NCI-H2227 (cell line): Measurements from ENCODE around the gene EIF4ENIF1.
"Not testable (repeated sequence)": the region's sequence is repeated elsewhere in the genome, so short reads cannot be mapped to it uniquely, and the experiment has no call there.

Experiments used
- DNase-seq: peaks from one replicate; lab custom pipeline; 2025; ENCODE audit not compliant: unreplicated experiment; lab: John Stamatoyannopoulos, UW

EIF4ENIF1 gene

DNA sequence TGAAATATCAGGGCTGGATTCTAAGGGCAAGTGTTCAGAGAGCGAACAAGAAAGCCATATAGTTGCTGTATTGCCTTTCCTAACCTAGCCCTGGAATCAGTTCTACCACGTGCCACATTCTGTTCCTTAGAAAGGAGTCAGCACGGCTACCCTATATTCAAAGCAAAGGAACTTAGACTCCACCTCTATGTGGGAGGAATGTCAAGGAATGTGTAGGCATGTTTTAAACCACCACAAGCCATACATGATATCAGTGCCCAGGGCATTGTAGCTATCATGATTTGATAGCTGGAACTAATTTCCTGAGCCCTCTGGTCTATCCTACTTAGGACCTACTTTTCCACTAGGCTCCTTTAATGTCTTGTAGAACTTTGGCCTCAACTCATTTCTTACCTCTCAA, 2.5 kb upstream of the EIF4ENIF1 start:
- no peak for DNase-seq

DNA sequence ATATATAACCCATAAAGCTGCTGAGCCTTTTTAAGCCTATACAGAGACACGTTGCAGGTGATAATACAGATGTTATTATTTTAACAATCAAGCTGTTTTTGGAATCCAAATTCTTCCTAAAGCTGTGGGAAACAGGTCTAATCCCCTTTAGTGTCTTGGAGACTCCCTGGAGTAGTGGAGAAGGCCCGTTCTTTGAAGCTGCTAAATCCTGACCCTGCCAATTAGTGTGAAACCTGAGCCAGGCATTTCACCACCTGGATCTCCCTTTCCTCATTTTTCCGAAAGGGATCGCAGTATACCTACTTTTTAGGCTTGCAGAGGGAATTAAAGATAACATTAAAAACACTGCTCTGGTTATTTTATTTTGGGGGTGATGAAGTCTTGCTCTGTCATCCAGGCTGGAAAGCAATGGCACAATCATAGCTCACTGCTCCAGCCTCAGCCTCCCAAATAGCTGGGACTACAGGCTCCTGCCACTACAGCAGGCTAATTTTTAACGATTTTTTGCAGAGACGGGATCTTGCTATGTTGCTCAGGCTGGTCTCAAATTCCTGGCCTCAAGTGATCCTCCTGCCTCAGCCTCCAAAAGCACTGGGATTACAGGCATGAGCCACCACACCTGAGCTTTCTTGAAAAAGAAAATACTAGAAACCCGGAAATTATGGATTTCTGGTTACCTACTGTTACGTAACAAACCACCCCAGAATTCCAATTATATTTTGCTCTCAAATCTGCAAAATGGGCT, 1.7 kb upstream of the EIF4ENIF1 start:
- DNase-seq = peak; percentile 4

DNA sequence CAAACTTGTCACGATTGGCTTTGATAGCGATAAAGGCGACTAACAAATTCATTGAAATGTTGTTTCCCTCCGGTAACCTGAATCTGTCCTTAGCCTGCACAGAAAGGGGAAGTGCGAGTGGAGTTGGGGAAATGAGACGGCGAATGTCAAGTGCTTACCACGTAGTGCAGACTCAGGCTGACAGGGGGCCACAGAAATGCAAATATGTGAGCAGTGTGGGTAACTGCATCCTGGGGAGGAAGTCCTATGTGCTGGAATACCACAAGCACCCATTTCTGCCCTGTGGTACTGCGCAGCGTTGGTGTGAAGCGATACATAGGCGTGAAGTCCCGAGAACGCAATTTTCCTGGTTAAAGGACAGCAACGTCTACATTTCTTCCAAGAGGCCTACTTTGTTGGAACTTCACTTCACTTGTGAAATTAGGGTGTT, 869 bp upstream of the EIF4ENIF1 start:
- peak; percentile 31 for DNase-seq

DNA sequence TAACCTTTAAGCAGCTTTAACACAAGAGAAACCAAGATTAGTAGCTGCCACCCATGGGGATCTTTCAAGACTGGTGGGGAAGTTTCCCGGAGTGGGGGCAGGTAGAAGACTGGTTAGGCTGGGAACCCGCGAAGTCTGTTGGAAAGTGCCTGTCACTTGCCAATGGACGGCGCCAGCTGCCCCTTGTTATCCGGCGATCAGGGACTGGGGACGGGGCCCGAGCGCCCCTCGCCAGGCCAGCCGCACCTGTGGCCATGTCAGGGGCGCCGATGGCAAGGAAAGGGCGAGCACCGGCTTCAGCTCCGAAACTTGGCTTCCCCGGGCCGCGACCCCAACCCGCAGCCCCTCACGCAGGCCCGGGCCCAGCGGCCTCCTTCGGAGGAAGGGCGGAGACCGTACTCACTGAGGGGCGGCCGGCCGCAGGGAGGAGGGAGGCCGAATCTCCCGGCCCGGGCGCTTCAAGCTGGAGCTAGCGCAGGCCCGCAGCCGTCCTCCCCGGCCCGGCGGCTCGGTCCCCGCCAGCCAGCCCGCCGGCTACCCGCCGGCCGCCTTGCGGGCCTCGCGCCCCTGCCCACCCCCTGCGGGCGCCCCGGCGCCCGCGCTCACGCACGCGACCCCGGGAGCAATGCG, 539 bp downstream of the EIF4ENIF1 start:
- peak; percentile 42 for DNase-seq

DNA sequence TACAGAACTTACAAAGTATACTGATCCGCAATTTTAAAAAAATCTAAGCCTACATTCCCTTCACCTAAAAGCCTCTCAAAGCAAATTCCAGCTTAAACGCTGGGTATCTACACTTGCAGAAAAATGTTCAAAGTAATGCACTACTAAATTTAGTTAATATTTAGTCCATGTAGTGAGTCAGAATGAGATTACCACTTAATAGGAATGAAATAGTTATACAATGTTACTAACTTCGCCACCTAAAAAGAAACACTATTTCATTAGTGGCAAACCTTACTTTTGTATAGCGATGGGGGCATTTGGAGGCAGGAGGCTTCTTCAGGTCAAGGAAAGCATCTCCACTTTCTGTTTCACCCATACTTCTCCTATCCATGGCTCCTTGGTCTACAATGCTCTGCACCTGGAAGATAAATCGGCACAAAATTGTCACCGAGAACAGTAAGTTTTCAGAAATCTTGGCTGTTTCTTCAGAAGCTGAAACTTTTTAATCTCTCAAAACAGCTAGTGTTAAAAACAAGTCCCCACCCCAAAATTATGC, 1.2 kb downstream of the EIF4ENIF1 start:
- DNase-seq = no peak

- no peak for DNase-seq
Observed at GRCh38 chr22:31486951-31487350, 2.7 kb downstream of the EIF4ENIF1 start.

DNA sequence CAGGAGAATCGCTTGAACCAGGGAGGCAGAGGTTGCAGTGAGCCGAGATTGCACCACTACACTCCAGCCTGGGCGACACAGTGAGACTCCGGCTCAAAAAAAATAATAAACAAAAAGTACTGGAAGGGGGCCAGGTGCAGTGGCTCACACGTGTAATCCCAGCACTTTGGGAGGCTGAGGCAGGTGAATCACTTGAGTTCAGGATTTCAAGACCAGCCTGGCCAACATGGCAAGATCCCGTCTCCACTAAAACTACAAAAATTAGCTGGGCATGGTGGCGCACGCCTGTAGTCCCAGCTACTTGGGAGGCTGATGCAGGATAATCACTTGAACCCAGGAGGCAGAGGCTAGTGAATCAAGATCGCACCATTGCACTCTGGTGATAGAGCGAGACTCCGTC, 3.3 kb downstream of the EIF4ENIF1 start:
- DNase-seq = not testable (repeated sequence)

- DNase-seq = not testable (repeated sequence)
Observed at GRCh38 chr22:31482470-31482869, 7.2 kb downstream of the EIF4ENIF1 start.

GRCh38 chr22:31481129-31481528, 8.5 kb downstream of the EIF4ENIF1 start:
- no peak for DNase-seq

GRCh38 chr22:31477329-31477728, 12.3 kb downstream of the EIF4ENIF1 start:
- DNase-seq = no peak

DNA sequence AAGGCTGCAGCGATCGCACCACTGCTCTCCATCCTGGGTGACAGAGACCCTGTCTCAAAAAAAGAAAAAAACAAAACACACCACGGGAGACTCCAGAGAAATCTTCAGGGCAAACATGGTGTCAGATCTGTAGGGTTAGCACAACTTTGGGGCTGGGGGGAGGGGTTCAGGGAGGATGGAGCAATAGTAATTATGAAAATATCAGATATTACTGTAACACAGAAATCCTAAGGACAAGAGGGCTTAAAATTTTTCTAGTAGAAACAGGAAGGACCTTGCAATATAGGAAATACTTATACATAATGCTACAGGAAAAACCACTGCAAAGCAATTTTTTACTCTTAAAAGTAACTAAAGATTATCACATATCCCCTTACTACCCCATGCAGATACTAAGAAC, 13.8 kb downstream of the EIF4ENIF1 start:
- DNase-seq = no peak

DNA sequence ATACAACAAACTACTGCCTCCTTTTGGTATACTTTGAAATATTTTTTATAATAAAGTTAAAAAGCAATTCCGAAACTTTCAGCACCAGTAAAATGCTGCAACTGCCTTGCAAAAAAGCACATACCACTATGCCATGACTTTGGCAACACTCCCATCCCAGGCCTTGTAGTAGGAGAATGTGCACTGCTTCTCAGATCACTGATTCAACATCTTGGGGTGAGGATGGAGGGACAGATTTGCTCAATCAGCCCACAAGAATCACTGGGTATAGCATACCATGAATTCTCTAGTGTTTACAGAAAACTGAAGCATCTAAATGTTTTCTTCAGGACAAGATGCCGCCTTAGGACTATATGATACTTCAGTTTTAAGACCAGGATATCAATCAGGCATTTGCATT, 14.9 kb downstream of the EIF4ENIF1 start:
- DNase-seq = no peak

GRCh38 chr22:31465307-31465706, 24.3 kb downstream of the EIF4ENIF1 start:
- no peak for DNase-seq

DNA sequence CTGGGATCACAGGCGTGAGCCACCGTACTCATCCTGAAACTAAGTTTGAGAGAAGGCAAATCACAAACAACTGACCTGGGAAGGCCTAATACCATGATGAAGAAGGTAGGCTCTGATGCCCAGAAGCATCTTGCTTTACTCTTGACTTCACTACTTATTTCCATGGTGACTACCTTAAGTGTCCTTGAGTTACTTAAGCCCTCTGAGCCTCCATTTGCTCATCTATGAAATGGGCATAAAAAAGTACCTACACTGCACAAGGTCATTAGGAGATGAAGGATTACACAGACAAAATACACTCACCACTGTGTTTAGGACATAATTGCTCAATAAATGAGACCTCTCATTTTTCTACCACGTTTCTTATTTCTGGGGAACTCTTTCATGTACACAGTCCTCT, 27.9 kb downstream of the EIF4ENIF1 start:
- DNase-seq = no peak

GRCh38 chr22:31451709-31452571, 37.7 kb downstream of the EIF4ENIF1 start:
- peak; percentile 22 for DNase-seq

GRCh38 chr22:31449506-31449905, 40.1 kb downstream of the EIF4ENIF1 start:
- no peak for DNase-seq

DNA sequence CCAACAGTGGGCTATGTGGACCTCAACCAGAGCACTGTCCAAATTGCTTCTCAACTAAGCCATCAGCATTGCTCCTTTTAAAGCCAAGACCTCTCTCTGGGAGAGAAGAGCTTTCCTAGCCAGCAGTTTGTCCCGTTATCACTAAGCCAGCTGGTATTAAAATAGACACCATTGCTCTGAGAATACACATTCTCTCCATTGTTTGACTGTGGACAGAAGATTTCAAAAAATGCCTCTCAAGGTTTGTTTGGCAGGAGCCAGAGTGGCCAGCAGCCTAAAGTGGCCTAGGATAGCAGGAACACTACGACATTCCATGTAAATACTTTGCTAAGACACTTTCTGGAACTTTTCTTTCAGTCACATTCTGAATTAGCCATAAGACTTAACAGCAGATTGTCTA, 41.3 kb downstream of the EIF4ENIF1 start:
- no peak for DNase-seq

DNA sequence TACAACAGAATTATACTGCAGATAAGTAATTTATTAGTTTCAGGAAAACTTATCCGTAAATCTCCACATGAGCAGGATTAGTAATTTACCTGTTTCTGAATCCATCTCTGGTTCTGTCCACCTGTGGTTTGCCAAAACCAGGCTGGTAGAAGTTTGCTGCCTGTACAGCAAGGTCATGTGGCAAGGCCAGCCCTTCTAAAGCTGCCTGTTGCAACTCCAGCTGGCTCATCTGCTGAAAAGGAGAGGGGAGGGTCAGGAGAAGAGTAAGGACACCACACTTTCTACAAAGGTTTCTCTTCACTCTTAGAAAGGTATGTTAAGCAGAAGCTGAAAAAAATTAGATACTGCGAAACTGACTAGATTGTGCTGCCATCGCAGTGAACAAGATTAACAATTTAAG, 42.3 kb downstream of the EIF4ENIF1 start:
- DNase-seq = no peak

GRCh38 chr22:31446767-31447166, 42.9 kb downstream of the EIF4ENIF1 start:
- DNase-seq = no peak

GRCh38 chr22:31446208-31446607, 43.4 kb downstream of the EIF4ENIF1 start:
- no peak for DNase-seq

DNA sequence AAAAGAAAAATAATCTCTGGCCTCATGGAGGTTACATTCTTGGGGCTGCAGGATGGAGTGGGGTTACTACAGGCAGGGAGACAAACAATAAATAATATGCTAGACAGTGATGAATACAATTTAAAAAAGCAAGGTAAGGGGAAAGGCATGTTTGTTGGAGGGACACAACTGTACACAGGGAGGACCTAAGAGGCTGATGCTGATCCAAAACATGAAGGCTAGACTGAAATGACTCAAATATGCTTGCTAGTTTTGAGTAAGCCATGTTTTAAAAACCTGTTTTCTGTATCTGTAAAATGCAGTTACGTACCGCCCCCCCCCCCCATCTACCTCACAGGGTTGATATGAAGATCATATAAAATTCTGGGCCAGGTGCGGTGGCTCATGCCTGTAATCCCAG, 44.0 kb downstream of the EIF4ENIF1 start:
- no peak for DNase-seq

- DNase-seq = no peak
Observed at GRCh38 chr22:31443516-31443915, 46.1 kb downstream of the EIF4ENIF1 start.
